Osteoblast (primary cell): Measurements from ENCODE around the gene FNIP2. TPM values are rescaled to one million over a fixed set of nuclear protein-coding genes. Genes with fewer than 3 reads are reported as not detected.

Experiments used
- DNase-seq: peaks from one replicate; pipeline ENCODE4 v3.0.0; 2011; ENCODE audit warnings: low spot score, mixed read lengths; ENCODE audit not compliant: insufficient read length; ENCODE audit errors: missing footprints
- H2AFZ ChIP-seq: 2 replicates; pipeline ENCODE4 v1.6.0; 2011; ENCODE audit warnings: mild to moderate bottlenecking, low read length
- H3K27ac ChIP-seq: 2 replicates; pipeline ENCODE4 v1.5.1; 2011; ENCODE audit warnings: mild to moderate bottlenecking, low read depth, low read length, moderate library complexity
- H3K27me3 ChIP-seq: 2 replicates; pipeline ENCODE4 v1.6.0; 2012; ENCODE audit warnings: mild to moderate bottlenecking, control low read depth, inconsistent platforms, low read length, moderate library complexity; ENCODE audit not compliant: insufficient read depth
- H3K36me3 ChIP-seq: 2 replicates; pipeline ENCODE4 v1.5.1; 2011; ENCODE audit warnings: mild to moderate bottlenecking, low read length, control low read depth, moderate library complexity; ENCODE audit not compliant: insufficient read depth
- H3K4me1 ChIP-seq: 2 replicates; pipeline ENCODE4 v1.5.1; 2011; ENCODE audit warnings: mild to moderate bottlenecking, low read length, control low read depth, moderate library complexity; ENCODE audit not compliant: insufficient read depth
- H3K4me2 ChIP-seq: 2 replicates; pipeline ENCODE4 v1.6.0; 2011; ENCODE audit warnings: mild to moderate bottlenecking, low read length; ENCODE audit not compliant: insufficient read depth
- H3K4me3 ChIP-seq: fragments of 200-600 bp; sonication (generic); 3 replicates; pipeline ENCODE4 v1.5.1; 2012; ENCODE audit warnings: mild to moderate bottlenecking, low read length, inconsistent platforms; ENCODE audit not compliant: insufficient read depth
- H3K79me2 ChIP-seq: 2 replicates; pipeline ENCODE4 v1.6.0; 2012; ENCODE audit warnings: mild to moderate bottlenecking, low read length, control low read depth, inconsistent platforms; ENCODE audit not compliant: insufficient read depth
- H3K9me3 ChIP-seq: 2 replicates; pipeline ENCODE4 v1.5.1; 2011; ENCODE audit warnings: low read depth, low read length, control low read depth
- H4K20me1 ChIP-seq: 2 replicates; pipeline ENCODE4 v1.6.0; 2012; ENCODE audit warnings: mild to moderate bottlenecking, low read length, control low read depth; ENCODE audit not compliant: insufficient read depth
- CTCF ChIP-seq: IDR thresholded peaks from 2 replicates; pipeline ENCODE4 v1.5.1; 2011; ENCODE audit warnings: mild to moderate bottlenecking, low read depth, low read length, moderate library complexity; ENCODE audit errors: extremely low read depth
- total RNA-seq: library from RNA; depleted of rRNA; stranded (reverse); fragments of >200 nt; gene quantifications from 2 replicates; pipeline ENCODE4 v1.2.3, GENCODE V29; 2012

Gene FNIP2
- total RNA-seq, 1 donor = 78.9 TPM

DNA sequence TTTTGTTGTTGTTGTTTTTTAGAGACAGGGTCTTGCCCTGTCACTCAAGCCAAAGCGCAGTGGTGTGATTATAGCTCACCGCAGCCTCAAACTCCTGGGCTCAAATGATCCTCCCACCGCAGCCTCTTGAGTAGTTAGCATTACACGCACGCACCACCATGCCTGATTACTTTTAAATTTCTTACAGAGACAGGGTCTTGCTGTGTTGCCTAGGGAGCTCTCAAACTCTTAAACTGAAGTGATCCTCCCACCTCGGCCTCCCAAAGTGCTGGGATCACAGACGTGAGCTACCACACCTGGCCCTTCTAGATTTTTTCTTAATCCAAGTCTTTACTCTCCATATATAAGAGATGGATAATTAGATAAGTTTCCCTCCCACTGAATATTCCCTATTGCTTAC, 29.2 kb downstream of the FNIP2 start:
- Histone ChIP-seq H3K4me2 (no peak overlapping the region), H3K27me3 (no peaks in the 10 kb centered on the region), H3K27ac (no peak overlapping the region), H4K20me1 (peaks cover 12% of the 10 kb centered on the region), H3K4me3 (no peak overlapping the region), H3K4me1 (no peaks in the 10 kb centered on the region), H3K9me3 (no peaks in the 10 kb centered on the region), H3K36me3 (no peaks in the 10 kb centered on the region), H2AFZ (no peak overlapping the region), H3K79me2 (peaks cover 93% of the 10 kb centered on the region)
- DNase-seq = no peak
- no peak for TF ChIP-seq CTCF

DNA sequence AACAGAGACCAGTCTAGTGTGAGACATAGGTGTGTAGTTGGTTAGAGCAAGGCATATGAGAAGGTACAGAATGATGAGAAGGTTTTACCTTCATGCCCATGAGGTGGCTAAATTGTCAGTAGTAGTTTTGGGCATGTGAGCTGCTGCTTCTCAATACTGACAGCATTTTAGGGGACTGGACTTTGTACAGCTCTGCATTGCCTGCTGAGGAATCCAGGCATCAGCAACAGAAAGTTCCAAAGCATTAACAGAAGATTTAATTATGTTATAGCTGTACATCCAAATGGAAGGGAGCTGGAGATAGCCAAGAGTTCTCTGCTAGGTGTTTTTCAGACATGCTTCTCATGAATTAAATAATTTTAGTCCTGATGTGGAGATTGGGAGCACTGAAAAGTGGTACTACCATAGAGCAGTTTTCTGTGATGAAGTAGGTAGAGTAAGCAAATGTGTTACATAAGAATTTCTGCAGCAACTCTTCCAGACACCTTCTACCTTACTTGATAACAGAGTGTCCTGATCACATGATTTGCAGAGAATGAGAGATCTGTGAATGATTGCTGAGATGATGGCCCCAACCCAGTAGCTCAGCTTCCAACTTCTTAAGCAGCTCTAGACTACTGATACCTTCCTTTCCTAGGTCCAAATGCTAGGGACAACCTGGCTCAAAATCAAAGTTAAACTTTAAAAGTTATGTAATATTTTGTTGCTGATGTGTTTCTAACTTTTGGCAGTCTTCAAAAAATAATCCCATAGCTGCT, 30.4 kb downstream of the FNIP2 start:
- no peak for DNase-seq
- Histone ChIP-seq H2AFZ (no peak overlapping the region), H3K79me2 (peaks cover 96% of the 10 kb centered on the region), H3K4me3 (no peak overlapping the region), H3K36me3 (no peaks in the 10 kb centered on the region), H3K27ac (no peak overlapping the region), H3K4me2 (no peak overlapping the region), H3K4me1 (no peaks in the 10 kb centered on the region), H3K27me3 (no peaks in the 10 kb centered on the region), H4K20me1 (peaks cover 12% of the 10 kb centered on the region), H3K9me3 (no peaks in the 10 kb centered on the region)
- no peak for TF ChIP-seq CTCF

DNA sequence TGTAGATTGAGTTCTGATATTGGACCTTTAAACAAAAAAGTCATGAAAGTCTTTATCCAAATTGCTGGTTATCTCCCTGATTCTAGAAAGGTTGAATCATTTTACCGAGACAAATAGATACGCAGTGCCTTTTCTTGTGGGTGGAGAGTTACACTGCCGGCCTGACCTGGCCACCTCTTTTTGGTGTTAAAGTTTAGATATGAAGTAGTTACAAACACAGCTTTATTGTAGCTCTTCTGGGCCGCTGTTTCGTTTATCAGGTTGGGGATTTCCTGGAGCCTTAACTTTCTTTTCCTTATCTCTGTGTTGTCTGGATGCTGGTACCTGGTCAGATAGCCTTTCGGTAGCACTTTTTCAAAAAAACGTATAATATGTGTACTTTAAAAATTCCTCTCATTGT, 31.0 kb downstream of the FNIP2 start:
- H3K79me2 ChIP-seq = peaks cover 96% of the 10 kb centered on the region
- H3K9me3 ChIP-seq = no peaks in the 10 kb centered on the region
- no peaks in the 10 kb centered on the region for H3K4me1 ChIP-seq
- TF ChIP-seq CTCF = no peak
- H3K27me3 ChIP-seq = no peaks in the 10 kb centered on the region
- H3K4me2 ChIP-seq = no peak overlapping the region
- H4K20me1 ChIP-seq = peaks cover 12% of the 10 kb centered on the region
- DNase-seq = no peak
- H3K4me3 ChIP-seq = no peak overlapping the region
- no peak overlapping the region for H3K27ac ChIP-seq
- no peak overlapping the region for H2AFZ ChIP-seq
- no peaks in the 10 kb centered on the region for H3K36me3 ChIP-seq

DNA sequence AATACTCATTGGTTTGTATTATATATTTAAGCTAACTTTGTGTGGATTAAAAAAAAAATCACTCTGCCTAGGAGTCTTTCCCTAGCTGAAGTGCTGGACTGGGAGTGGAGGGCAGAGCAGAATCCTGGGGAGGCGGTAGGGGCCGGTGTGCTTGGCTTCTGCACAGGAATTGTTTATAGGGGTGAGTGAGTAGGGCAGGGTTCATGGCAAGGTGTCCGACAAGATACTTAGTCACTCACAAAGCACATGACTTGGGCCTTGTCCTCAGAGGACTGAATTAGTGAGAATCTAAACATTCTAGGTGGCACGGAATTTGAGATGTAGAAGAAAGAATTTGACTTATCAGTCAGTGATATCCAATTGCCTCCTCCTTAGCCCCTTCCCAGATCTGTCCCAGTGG, 32.2 kb downstream of the FNIP2 start:
- Histone ChIP-seq H3K27ac (no peak overlapping the region), H3K36me3 (no peaks in the 10 kb centered on the region), H3K4me1 (no peaks in the 10 kb centered on the region), H3K27me3 (no peaks in the 10 kb centered on the region), H3K9me3 (no peaks in the 10 kb centered on the region), H3K79me2 (peaks cover 96% of the 10 kb centered on the region), H2AFZ (no peak overlapping the region), H4K20me1 (peaks cover 17% of the 10 kb centered on the region), H3K4me3 (no peak overlapping the region), H3K4me2 (no peak overlapping the region)
- no peak for DNase-seq
- no peak for TF ChIP-seq CTCF
